HepG2 (cell line): Measurements from ENCODE around the gene TGFA. TPM values are rescaled to one million over a fixed set of nuclear protein-coding genes. Genes with fewer than 3 reads are reported as not detected.
A peak's percentile ranks its signal among the peaks of the same experiment; 100 is the strongest.

Experiments
- EEA1 ChIP-seq: sonication (generic); formaldehyde crosslinking; IDR thresholded peaks from 2 replicates; pipeline ENCODE4 v1.5.1; 2020; ENCODE audit warnings: mild to moderate bottlenecking, missing genetic modification reagents, borderline replicate concordance
- FOSL2 ChIP-seq: sonication (generic); formaldehyde crosslinking; IDR thresholded peaks from 2 replicates; pipeline ENCODE4 v1.4.0; 2020; ENCODE audit warnings: missing genetic modification reagents
- GABPB1 ChIP-seq: IDR thresholded peaks from 2 replicates; pipeline ENCODE4 v1.6.1; 2016; ENCODE audit warnings: mild to moderate bottlenecking, missing genetic modification reagents, moderate library complexity, missing compliant biosample characterization
- IRX3 ChIP-seq: sonication (generic); formaldehyde crosslinking; IDR thresholded peaks from 2 replicates; pipeline ENCODE4 v1.8.1; 2023; ENCODE audit warnings: mild to moderate bottlenecking, low read depth, missing genetic modification reagents, borderline replicate concordance
- KDM5B ChIP-seq: sonication (generic); formaldehyde crosslinking; IDR thresholded peaks from 2 replicates; pipeline ENCODE4 v1.4.0; 2020; ENCODE audit warnings: missing genetic modification reagents, mild to moderate bottlenecking, borderline replicate concordance
- PRPF4 ChIP-seq: fragments of 200-400 bp; formaldehyde crosslinking; IDR thresholded peaks from 2 replicates; pipeline ENCODE4 v1.6.1; 2016; ENCODE audit warnings: low read length, low read depth; ENCODE audit not compliant: poor library complexity, severe bottlenecking
- RBM22 ChIP-seq: fragments of 200-400 bp; formaldehyde crosslinking; optimal IDR thresholded peaks from 2 replicates; pipeline ENCODE3; 2017; ENCODE audit warnings: mild to moderate bottlenecking, low read length, moderate library complexity
- TARDBP ChIP-seq: sonication (generic); formaldehyde crosslinking; IDR thresholded peaks from 2 replicates; pipeline ENCODE4 v1.8.0; 2022; ENCODE audit warnings: mild to moderate bottlenecking, missing genetic modification reagents
- ZBTB38 ChIP-seq: sonication (generic); formaldehyde crosslinking; IDR thresholded peaks from 2 replicates; pipeline ENCODE4 v1.5.1; 2020; ENCODE audit warnings: mild to moderate bottlenecking, missing genetic modification reagents
- ZFP62 ChIP-seq: sonication (generic); formaldehyde crosslinking; IDR thresholded peaks from 2 replicates; pipeline ENCODE4 v1.4.0; 2020; ENCODE audit warnings: missing genetic modification reagents
- ZFP82 ChIP-seq: sonication (generic); formaldehyde crosslinking; IDR thresholded peaks from 2 replicates; pipeline ENCODE4 v1.5.1; 2020; ENCODE audit warnings: mild to moderate bottlenecking, missing genetic modification reagents, borderline replicate concordance
- ZNF33B ChIP-seq: sonication (generic); formaldehyde crosslinking; IDR thresholded peaks from 2 replicates; pipeline ENCODE4 v1.5.1; 2020; ENCODE audit warnings: mild to moderate bottlenecking, missing genetic modification reagents
- polyA plus RNA-seq, 8 experiments: library from polyadenylated mRNA; depleted of rRNA in 3 of 8; stranded (reverse) in 7 of 8; unstranded in 1 of 8; fragments of >200 nt; fragmentation: Illumina TruSeq in 4 of 8; extraction: Trizol in 4 of 8; gene quantifications; 2 replicates each; pipeline versions ENCODE4 v1.2.1 to v1.2.3, GENCODE V29; 2011 to 2016; ENCODE audit warnings: low read depth in 4 of 8, missing spikeins in 1 of 8, mixed read lengths in 1 of 8; ENCODE audit not compliant: insufficient read depth in 1 of 8
- total RNA-seq, 5 experiments: library from RNA; depleted of rRNA; stranded (reverse); fragments of >200 nt; fragmentation: Illumina TruSeq; extraction: Trizol; gene quantifications; 2 replicates each; pipeline ENCODE4 v1.2.3, GENCODE V29; 2016; ENCODE audit warnings: low read depth in 1 of 5
- TF ChIP-seq, protein P1 (sequence below): sonication (generic); formaldehyde crosslinking; IDR thresholded peaks from 2 replicates; pipeline ENCODE4 v1.4.0; 2020; ENCODE audit warnings: mild to moderate bottlenecking, missing genetic modification reagents, borderline replicate concordance
- TF ChIP-seq, protein P2 (sequence below): sonication (generic); formaldehyde crosslinking; IDR thresholded peaks from 2 replicates; pipeline ENCODE4 v1.4.0; 2020; ENCODE audit warnings: missing genetic modification reagents
- TF ChIP-seq, protein P3 (sequence below): sonication (generic); formaldehyde crosslinking; IDR thresholded peaks from 2 replicates; pipeline ENCODE4 v1.4.0; 2020; ENCODE audit warnings: mild to moderate bottlenecking, low read depth, missing genetic modification reagents
- TF ChIP-seq, protein P4 (sequence below): sonication (generic); formaldehyde crosslinking; IDR thresholded peaks from 2 replicates; pipeline ENCODE4 v1.4.0; 2020; ENCODE audit warnings: missing genetic modification reagents
- TF ChIP-seq, protein P5 (sequence below): sonication (generic); formaldehyde crosslinking; IDR thresholded peaks from 2 replicates; pipeline ENCODE4 v1.4.0; 2020; ENCODE audit warnings: missing genetic modification reagents, mild to moderate bottlenecking, borderline replicate concordance

Gene TGFA
- total and polyA plus RNA-seq, 2 of the 13 experiments (the other 11 are each of a cell fraction or from before 2014, with no cell fraction given), result 7.8 to 15.3 TPM

DNA sequence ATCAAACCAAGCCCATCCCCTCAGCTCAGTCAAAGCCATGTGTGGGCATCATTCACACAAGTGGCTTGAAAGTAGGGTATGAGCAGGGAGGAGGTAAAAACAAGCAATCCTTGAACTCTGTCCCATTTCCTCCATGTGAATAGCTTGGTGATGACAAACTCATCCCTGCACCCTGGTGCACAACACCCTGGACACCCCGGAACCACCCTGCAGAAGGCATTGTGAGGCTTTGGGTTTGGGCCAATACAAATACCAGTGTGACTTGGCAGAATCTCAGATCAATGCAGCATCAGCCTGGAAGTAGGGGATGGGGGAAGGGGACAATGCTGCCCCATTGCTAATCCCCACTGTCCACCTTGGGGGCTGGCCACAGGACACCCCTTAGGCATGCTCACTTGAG, 28.6 kb downstream of the TGFA start (continued):
- no peak for TF ChIP-seq ZFP82
- TF ChIP-seq FOSL2 (CRISPR knock-in tag), result peak; percentile 69
- peak; percentile 38; the same call in 1 of the 2 replicates for TF ChIP-seq TARDBP (CRISPR knock-in tag)
- TF ChIP-seq IRX3, result no peak
- no peak for TF ChIP-seq EEA1
- TF ChIP-seq GABPB1 (CRISPR knock-in tag), result no peak
- TF ChIP-seq, protein P1, sequence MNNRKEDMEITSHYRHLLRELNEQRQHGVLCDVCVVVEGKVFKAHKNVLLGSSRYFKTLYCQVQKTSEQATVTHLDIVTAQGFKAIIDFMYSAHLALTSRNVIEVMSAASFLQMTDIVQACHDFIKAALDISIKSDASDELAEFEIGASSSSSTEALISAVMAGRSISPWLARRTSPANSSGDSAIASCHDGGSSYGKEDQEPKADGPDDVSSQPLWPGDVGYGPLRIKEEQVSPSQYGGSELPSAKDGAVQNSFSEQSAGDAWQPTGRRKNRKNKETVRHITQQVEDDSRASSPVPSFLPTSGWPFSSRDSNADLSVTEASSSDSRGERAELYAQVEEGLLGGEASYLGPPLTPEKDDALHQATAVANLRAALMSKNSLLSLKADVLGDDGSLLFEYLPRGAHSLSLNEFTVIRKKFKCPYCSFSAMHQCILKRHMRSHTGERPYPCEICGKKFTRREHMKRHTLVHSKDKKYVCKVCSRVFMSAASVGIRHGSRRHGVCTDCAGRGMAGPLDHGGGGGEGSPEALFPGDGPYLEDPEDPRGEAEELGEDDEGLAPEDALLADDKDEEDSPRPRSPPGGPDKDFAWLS (CRISPR knock-in tag), result 0 out of 2 replicates have a peak, but pooled peaks have one; percentile 41
- TF ChIP-seq RBM22, result no peak
- TF ChIP-seq, protein P2, sequence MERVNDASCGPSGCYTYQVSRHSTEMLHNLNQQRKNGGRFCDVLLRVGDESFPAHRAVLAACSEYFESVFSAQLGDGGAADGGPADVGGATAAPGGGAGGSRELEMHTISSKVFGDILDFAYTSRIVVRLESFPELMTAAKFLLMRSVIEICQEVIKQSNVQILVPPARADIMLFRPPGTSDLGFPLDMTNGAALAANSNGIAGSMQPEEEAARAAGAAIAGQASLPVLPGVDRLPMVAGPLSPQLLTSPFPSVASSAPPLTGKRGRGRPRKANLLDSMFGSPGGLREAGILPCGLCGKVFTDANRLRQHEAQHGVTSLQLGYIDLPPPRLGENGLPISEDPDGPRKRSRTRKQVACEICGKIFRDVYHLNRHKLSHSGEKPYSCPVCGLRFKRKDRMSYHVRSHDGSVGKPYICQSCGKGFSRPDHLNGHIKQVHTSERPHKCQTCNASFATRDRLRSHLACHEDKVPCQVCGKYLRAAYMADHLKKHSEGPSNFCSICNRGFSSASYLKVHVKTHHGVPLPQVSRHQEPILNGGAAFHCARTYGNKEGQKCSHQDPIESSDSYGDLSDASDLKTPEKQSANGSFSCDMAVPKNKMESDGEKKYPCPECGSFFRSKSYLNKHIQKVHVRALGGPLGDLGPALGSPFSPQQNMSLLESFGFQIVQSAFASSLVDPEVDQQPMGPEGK (CRISPR knock-in tag), result peak; percentile 55; the same call in 1 of the 2 replicates
- no peak for TF ChIP-seq ZNF33B
- no peak for TF ChIP-seq ZBTB38 (CRISPR knock-in tag)
- TF ChIP-seq, protein P3, sequence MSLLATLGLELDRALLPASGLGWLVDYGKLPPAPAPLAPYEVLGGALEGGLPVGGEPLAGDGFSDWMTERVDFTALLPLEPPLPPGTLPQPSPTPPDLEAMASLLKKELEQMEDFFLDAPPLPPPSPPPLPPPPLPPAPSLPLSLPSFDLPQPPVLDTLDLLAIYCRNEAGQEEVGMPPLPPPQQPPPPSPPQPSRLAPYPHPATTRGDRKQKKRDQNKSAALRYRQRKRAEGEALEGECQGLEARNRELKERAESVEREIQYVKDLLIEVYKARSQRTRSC (CRISPR knock-in tag), result no peak
- no peak for TF ChIP-seq KDM5B (CRISPR knock-in tag)
- no peak for TF ChIP-seq ZFP62 (CRISPR knock-in tag)
- no peak for TF ChIP-seq PRPF4
- TF ChIP-seq, protein P4, sequence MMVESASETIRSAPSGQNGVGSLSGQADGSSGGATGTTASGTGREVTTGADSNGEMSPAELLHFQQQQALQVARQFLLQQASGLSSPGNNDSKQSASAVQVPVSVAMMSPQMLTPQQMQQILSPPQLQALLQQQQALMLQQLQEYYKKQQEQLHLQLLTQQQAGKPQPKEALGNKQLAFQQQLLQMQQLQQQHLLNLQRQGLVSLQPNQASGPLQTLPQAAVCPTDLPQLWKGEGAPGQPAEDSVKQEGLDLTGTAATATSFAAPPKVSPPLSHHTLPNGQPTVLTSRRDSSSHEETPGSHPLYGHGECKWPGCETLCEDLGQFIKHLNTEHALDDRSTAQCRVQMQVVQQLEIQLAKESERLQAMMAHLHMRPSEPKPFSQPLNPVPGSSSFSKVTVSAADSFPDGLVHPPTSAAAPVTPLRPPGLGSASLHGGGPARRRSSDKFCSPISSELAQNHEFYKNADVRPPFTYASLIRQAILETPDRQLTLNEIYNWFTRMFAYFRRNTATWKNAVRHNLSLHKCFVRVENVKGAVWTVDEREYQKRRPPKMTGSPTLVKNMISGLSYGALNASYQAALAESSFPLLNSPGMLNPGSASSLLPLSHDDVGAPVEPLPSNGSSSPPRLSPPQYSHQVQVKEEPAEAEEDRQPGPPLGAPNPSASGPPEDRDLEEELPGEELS (CRISPR knock-in tag), result peak; percentile 45; the same call in 1 of the 2 replicates
- TF ChIP-seq, protein P5, sequence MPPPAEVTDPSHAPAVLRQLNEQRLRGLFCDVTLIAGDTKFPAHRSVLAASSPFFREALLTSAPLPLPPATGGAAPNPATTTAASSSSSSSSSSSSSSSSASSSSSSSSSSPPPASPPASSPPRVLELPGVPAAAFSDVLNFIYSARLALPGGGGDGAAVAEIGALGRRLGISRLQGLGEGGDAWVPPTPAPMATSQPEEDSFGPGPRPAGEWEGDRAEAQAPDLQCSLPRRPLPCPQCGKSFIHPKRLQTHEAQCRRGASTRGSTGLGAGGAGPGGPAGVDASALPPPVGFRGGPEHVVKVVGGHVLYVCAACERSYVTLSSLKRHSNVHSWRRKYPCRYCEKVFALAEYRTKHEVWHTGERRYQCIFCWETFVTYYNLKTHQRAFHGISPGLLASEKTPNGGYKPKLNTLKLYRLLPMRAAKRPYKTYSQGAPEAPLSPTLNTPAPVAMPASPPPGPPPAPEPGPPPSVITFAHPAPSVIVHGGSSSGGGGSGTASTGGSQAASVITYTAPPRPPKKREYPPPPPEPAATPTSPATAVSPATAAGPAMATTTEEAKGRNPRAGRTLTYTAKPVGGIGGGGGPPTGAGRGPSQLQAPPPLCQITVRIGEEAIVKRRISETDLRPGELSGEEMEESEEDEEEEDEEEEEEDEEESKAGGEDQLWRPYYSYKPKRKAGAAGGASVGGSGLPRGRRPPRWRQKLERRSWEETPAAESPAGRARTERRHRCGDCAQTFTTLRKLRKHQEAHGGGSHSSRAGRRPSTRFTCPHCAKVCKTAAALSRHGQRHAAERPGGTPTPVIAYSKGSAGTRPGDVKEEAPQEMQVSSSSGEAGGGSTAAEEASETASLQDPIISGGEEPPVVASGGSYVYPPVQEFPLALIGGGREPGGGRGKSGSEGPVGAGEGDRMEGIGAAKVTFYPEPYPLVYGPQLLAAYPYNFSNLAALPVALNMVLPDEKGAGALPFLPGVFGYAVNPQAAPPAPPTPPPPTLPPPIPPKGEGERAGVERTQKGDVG (CRISPR knock-in tag), result no peak
